HCT116 (cell line): ENCODE data around the gene SPATA16.

Source experiments
- EZH2phosphoT487 ChIP-seq: fragments of 200-600 bp; IDR thresholded peaks from 2 replicates; pipeline ENCODE4 v1.6.1; 2018; ENCODE audit warnings: antibody characterized with exemption, borderline replicate concordance
- JUND ChIP-seq: IDR thresholded peaks from 2 replicates; pipeline ENCODE4 v1.6.1; 2012
- SIN3A ChIP-seq: IDR thresholded peaks from 2 replicates; pipeline ENCODE4 v1.6.1; 2012; ENCODE audit warnings: low read depth
- ZNF274 ChIP-seq: fragments of 200-500 bp; sonication (Bioruptor generic); IDR thresholded peaks from 2 replicates; pipeline ENCODE4 v1.6.1; 2014; ENCODE audit warnings: mild to moderate bottlenecking, low read depth, low read length, inconsistent platforms
- TF ChIP-seq, protein P1 (sequence below), 3 experiments: fragments of 200-600 bp in 1 of 3; sonication (generic) in 1 of 3; IDR thresholded peaks in 2 of 3; conservative IDR thresholded peaks in 1 of 3; 2 replicates each; pipeline ENCODE4 v1.5.1; 2012 to 2017; ENCODE audit warnings: low read depth in 2 of 3, low read length in 2 of 3, antibody characterized with exemption in 1 of 3, borderline replicate concordance in 1 of 3, control low read depth in 1 of 3, mild to moderate bottlenecking in 1 of 3, mixed read lengths in 1 of 3, mixed run types in 1 of 3, moderate library complexity in 1 of 3; ENCODE audit not compliant: insufficient read depth in 1 of 3

DNA sequence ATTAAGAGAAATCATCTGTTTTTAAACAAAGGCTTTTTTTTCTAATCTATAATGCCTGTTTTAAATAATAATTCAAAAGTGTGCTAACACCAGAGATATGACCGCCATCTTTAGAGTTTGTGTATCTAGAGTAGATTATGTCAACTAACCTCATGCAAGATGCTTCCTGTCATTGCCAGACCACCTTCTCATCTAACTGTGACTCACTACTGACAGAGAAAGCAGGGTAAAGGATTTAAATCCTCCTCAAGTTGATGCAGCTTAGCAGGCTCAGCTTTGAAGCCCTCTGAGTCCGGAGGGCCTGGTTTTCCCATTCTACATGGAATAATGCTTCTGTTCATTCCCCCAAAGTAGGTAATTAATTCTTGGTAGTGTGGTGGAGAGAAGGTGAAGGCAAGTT, 282.0 kb downstream of the SPATA16 start:
- no peak for TF ChIP-seq ZNF274
- no peak for TF ChIP-seq EZH2phosphoT487
- TF ChIP-seq, protein P1, sequence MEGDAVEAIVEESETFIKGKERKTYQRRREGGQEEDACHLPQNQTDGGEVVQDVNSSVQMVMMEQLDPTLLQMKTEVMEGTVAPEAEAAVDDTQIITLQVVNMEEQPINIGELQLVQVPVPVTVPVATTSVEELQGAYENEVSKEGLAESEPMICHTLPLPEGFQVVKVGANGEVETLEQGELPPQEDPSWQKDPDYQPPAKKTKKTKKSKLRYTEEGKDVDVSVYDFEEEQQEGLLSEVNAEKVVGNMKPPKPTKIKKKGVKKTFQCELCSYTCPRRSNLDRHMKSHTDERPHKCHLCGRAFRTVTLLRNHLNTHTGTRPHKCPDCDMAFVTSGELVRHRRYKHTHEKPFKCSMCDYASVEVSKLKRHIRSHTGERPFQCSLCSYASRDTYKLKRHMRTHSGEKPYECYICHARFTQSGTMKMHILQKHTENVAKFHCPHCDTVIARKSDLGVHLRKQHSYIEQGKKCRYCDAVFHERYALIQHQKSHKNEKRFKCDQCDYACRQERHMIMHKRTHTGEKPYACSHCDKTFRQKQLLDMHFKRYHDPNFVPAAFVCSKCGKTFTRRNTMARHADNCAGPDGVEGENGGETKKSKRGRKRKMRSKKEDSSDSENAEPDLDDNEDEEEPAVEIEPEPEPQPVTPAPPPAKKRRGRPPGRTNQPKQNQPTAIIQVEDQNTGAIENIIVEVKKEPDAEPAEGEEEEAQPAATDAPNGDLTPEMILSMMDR (IDR thresholded peaks at IDR 0.05 in 2 of 3, conservative IDR thresholded peaks at IDR 0.05 in 1 of 3; ENCODE audit: borderline replicate concordance in 1 of 3, insufficient read depth in 1 of 3, low read depth in 2 of 3, low read length in 2 of 3), result no peak
- TF ChIP-seq JUND, result no peak
- TF ChIP-seq SIN3A, result no peak
